ENCODE results near the gene TNFSF11.

The TNFSF11 gene

GRCh38 chr13:42653679-42654078 lies 79.7 kb downstream of the TNFSF11 start:
- no peak for DNase-seq (ENCODE audit: low spot score)

GRCh38 chr13:42654212-42654611 lies 80.3 kb downstream of the TNFSF11 start:
- DNase-seq (ENCODE audit: low spot score) = no peak

- no peak for DNase-seq (ENCODE audit: low spot score)
Measured at GRCh38 chr13:42654722-42655121, 80.8 kb downstream of the TNFSF11 start.

- DNase-seq (ENCODE audit: low spot score) = no peak
Measured at GRCh38 chr13:42656161-42656560, 82.2 kb downstream of the TNFSF11 start.

- no peak for DNase-seq (ENCODE audit: low spot score)
Measured at GRCh38 chr13:42656958-42657357, 83.0 kb downstream of the TNFSF11 start.

Measured in globus pallidus (tissue), 1 donor.